Right renal cortex interstitium (tissue), 3 donors: ENCODE results near the gene INO80E. TPM values are rescaled to one million over a fixed set of nuclear protein-coding genes. Genes with fewer than 3 reads are reported as not detected.

ENCODE experiments used
- polyA plus RNA-seq, 3 donors: library from polyadenylated mRNA; unstranded; fragments of 120-200 nt; gene quantifications; one replicate each; pipeline ENCODE4 v1.2.1, GENCODE V29; 2013; ENCODE audit not compliant: insufficient read length in 3 of 3

INO80E gene
- polyA plus RNA-seq, 3 donors = 34.5 to 37.9 (median 36.7) TPM

Other genes starting within 250 kb of the INO80E start
- under 1 TPM in 1 of 3 donors, not detected in 2; 0.06 TPM for gene ZG16, start 218.0 kb upstream of the INO80E start, polyA plus RNA-seq
- gene KIF22, start 205.5 kb upstream of the INO80E start, polyA plus RNA-seq = 10 to 100 TPM; 67.5 to 70.9 (median 68.8) TPM
- gene MAZ, start 189.7 kb upstream of the INO80E start, polyA plus RNA-seq = 100 to 1,000 TPM; 273 to 320 (median 302) TPM
- gene PRRT2, start 184.0 kb upstream of the INO80E start, polyA plus RNA-seq = 10 to 100 TPM in 1 of 3 donors, 1 to 10 TPM in 2; 6.5 to 12.4 (median 8.4) TPM
- 10 to 100 TPM; 28.0 to 30.5 (median 29.7) TPM for gene PAGR1, start 180.1 kb upstream of the INO80E start, polyA plus RNA-seq
- gene MVP, start 175.8 kb upstream of the INO80E start, polyA plus RNA-seq = 10 to 100 TPM; 18.1 to 22.6 (median 20.0) TPM
- 100 to 1,000 TPM in 1 of 3 donors, 10 to 100 TPM in 2; 85.9 to 102 (median 89.9) TPM for gene CDIPT, start 133.0 kb upstream of the INO80E start, polyA plus RNA-seq
- gene SEZ6L2, start 96.7 kb upstream of the INO80E start, polyA plus RNA-seq = 10 to 100 TPM in 1 of 3 donors, 1 to 10 TPM in 2; 9.0 to 10.8 (median 9.5) TPM
- under 1 TPM; 0.52 to 0.87 (median 0.54) TPM for gene ASPHD1, start 95.8 kb upstream of the INO80E start, polyA plus RNA-seq
- gene KCTD13, start 70.0 kb upstream of the INO80E start, polyA plus RNA-seq = 10 to 100 TPM; 13.8 to 15.7 (median 14.2) TPM
- gene TMEM219, start 34.2 kb upstream of the INO80E start, polyA plus RNA-seq = 100 to 1,000 TPM in 1 of 3 donors, 10 to 100 TPM in 2; 93.1 to 107 (median 96.3) TPM
- gene TAOK2, start 22.4 kb upstream of the INO80E start, polyA plus RNA-seq = 10 to 100 TPM; 33.6 to 36.9 (median 36.4) TPM
- 10 to 100 TPM; 16.2 to 18.8 (median 18.0) TPM for gene HIRIP3, start 624 bp upstream of the INO80E start, polyA plus RNA-seq
- 1 to 10 TPM; 1.6 to 2.3 (median 1.7) TPM for gene DOC2A, start 14.8 kb downstream of the INO80E start, polyA plus RNA-seq
- not detected for gene C16orf92, start 27.0 kb downstream of the INO80E start, polyA plus RNA-seq
- gene TLCD3B, start 35.0 kb downstream of the INO80E start, polyA plus RNA-seq = under 1 TPM; 0.60 to 0.93 (median 0.90) TPM
- gene ALDOA, start 69.5 kb downstream of the INO80E start, polyA plus RNA-seq = 100 to 1,000 TPM; 451 to 496 (median 456) TPM
- gene PPP4C, start 79.8 kb downstream of the INO80E start, polyA plus RNA-seq = 10 to 100 TPM; 80.0 to 95.1 (median 92.9) TPM
- under 1 TPM; 0.65 to 0.88 (median 0.79) TPM for gene TBX6, start 95.7 kb downstream of the INO80E start, polyA plus RNA-seq
- 10 to 100 TPM; 41.4 to 49.2 (median 42.2) TPM for gene YPEL3, start 100.0 kb downstream of the INO80E start, polyA plus RNA-seq
- gene GDPD3, start 117.3 kb downstream of the INO80E start, polyA plus RNA-seq = 1 to 10 TPM; 8.5 to 9.9 (median 9.8) TPM
- 10 to 100 TPM; 71.4 to 92.7 (median 84.1) TPM for gene MAPK3, start 127.0 kb downstream of the INO80E start, polyA plus RNA-seq
- 1 to 10 TPM; 7.2 to 9.9 (median 9.3) TPM for gene CORO1A, start 187.4 kb downstream of the INO80E start, polyA plus RNA-seq
- 10 to 100 TPM; 24.1 to 27.7 (median 26.4) TPM for gene BOLA2B, start 197.4 kb downstream of the INO80E start, polyA plus RNA-seq
- 10 to 100 TPM; 14.8 to 17.2 (median 16.3) TPM for gene SLX1A, start 197.6 kb downstream of the INO80E start, polyA plus RNA-seq
- 10 to 100 TPM in 2 of 3 donors, 1 to 10 TPM in 1; 2.2 to 13.9 (median 11.9) TPM for gene SULT1A3, start 203.0 kb downstream of the INO80E start, polyA plus RNA-seq